GM12891 (cell line): ENCODE measurements around the gene FRMD8.

ENCODE experiments used
- DNase-seq: peaks from one replicate; pipeline ENCODE4 v3.0.0; 2011; ENCODE audit warnings: low spot score; ENCODE audit not compliant: insufficient read length
- FAIRE-seq: peaks from 2 replicates; lab custom pipeline; 2011; peaks lifted over from hg19 to GRCh38; lab: Jason Lieb, UNC
- PAX5 ChIP-seq: IDR thresholded peaks from 2 replicates; pipeline ENCODE4 v1.6.1; 2011; ENCODE audit warnings: low read length, moderate library complexity, mild to moderate bottlenecking; ENCODE audit not compliant: insufficient read depth, severe bottlenecking
- POLR2A ChIP-seq: IDR thresholded peaks from 2 replicates; pipeline ENCODE4 v1.6.1; 2011; ENCODE audit warnings: low read depth, low read length, control low read depth
- POLR2AphosphoS5 ChIP-seq: IDR thresholded peaks from 2 replicates; pipeline ENCODE4 v1.6.1; 2011; ENCODE audit warnings: low read depth, low read length, control low read depth
- POU2F2 ChIP-seq: IDR thresholded peaks from 2 replicates; pipeline ENCODE4 v1.6.1; 2011; ENCODE audit warnings: low read depth, mild to moderate bottlenecking, control low read depth, low read length, moderate library complexity
- SPI1 ChIP-seq: IDR thresholded peaks from 2 replicates; pipeline ENCODE4 v1.6.1; 2011; ENCODE audit warnings: low read depth, low read length, control low read depth
- TAF1 ChIP-seq: IDR thresholded peaks from 2 replicates; pipeline ENCODE4 v1.6.1; 2011; ENCODE audit warnings: low read depth, low read length, control low read depth

Gene FRMD8

GRCh38 chr11:65429068-65429681, 42.7 kb downstream of the FRMD8 start:
- no peak for TF ChIP-seq POLR2A
- TF ChIP-seq POU2F2: no peak
- TF ChIP-seq TAF1: no peak
- TF ChIP-seq PAX5: no peak
- no peak for TF ChIP-seq SPI1
- TF ChIP-seq POLR2AphosphoS5: no peak
- DNase-seq (no peak), FAIRE-seq (no peak)

- FAIRE-seq (peak; percentile 58), DNase-seq (no peak)
- peak; percentile 56; the same call in 1 of the 2 replicates for TF ChIP-seq POU2F2
- TF ChIP-seq TAF1: no peak
- peak; percentile 76 for TF ChIP-seq POLR2AphosphoS5
- no peak for TF ChIP-seq PAX5
- TF ChIP-seq SPI1: peak; percentile 72
- TF ChIP-seq POLR2A: peak; percentile 68
Observed at GRCh38 chr11:65429724-65430405, 43.4 kb downstream of the FRMD8 start.

- no peak for DNase-seq
- TF ChIP-seq SPI1 (peak; percentile 61), PAX5 (no peak)
Observed at GRCh38 chr11:65430406-65431217, 44.2 kb downstream of the FRMD8 start.

GRCh38 chr11:65431451-65432099, 45.1 kb downstream of the FRMD8 start:
- FAIRE-seq (no peak), DNase-seq (no peak)
- no peak for TF ChIP-seq POLR2AphosphoS5
- TF ChIP-seq PAX5: no peak
- TF ChIP-seq POU2F2: peak; percentile 90
- peak; percentile 69 for TF ChIP-seq SPI1

More at GRCh38 chr11:65430406-65431217, 44.2 kb downstream of the FRMD8 start:
- FAIRE-seq: peak; percentile 26

GRCh38 chr11:65432100-65432650, 45.7 kb downstream of the FRMD8 start:
- DNase-seq (no peak), FAIRE-seq (no peak)
- TF ChIP-seq POLR2AphosphoS5: no peak
- TF ChIP-seq PAX5: no peak
- TF ChIP-seq POU2F2: no peak
- no peak for TF ChIP-seq TAF1
- TF ChIP-seq SPI1: no peak
- TF ChIP-seq POLR2A: no peak

- no peak for TF ChIP-seq PAX5
- no peak for TF ChIP-seq POLR2A
- TF ChIP-seq POU2F2: no peak
- no peak for TF ChIP-seq SPI1
- no peak for TF ChIP-seq POLR2AphosphoS5
- no peak for TF ChIP-seq TAF1
- FAIRE-seq (peak; percentile 20), DNase-seq (no peak)
Observed at GRCh38 chr11:65432686-65433582, 46.5 kb downstream of the FRMD8 start.

- FAIRE-seq (no peak), DNase-seq (no peak)
- TF ChIP-seq POU2F2 (no peak), TAF1 (no peak), PAX5 (no peak), SPI1 (no peak), POLR2AphosphoS5 (no peak), POLR2A (no peak)
Observed at GRCh38 chr11:65433657-65434056, 47.2 kb downstream of the FRMD8 start.
